DMS153 treated with DMSO at 0.1 percent for 48 hours (cell line): Measurements from ENCODE around the gene AGAP3.

ENCODE experiments used
- DNase-seq: peaks from one replicate; lab custom pipeline; 2025; ENCODE audit not compliant: unreplicated experiment; lab: John Stamatoyannopoulos, UW

The AGAP3 gene

DNA sequence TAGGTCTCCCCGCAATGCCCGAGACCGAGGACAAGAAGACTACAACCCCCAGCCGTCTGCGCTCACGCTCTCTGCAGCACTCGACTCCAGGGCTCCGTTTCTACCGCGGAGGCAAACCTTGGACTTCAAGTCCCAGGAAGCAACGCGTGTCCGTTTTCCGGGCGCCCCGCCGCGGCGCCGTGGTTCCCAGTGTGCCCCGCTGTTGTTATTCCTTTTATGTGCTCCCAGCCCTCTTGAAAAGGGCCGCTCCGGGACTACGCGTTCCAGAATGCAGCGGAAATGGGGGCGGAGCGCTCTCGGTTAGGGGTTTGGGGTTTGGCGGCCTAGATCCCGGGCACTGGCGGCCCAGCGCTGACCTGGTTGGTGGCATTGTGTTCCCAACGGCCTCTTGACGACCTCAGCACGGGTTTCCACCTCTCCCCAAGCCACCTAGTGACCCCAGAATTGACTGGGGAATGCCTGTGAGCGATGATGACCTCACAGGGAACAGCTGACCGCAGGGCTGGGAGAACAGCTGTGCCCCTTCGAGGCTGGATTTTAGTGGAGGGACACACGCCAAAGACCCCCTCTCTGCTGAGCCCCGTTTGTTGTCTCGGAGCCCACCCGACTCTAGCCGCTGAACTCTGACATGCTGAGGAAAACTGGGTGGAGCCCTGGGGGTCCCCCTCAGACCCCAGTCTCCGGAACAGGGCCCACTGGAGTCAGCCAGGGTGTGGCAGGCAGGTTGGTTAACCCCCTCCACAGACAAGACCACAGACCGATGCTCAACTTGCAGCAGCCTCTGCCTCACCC is 28.1 kb upstream of the AGAP3 start:
- peak; percentile 98 for DNase-seq

- no peak for DNase-seq
Measured at GRCh38 chr7:151058781-151059366, 27.4 kb upstream of the AGAP3 start.

DNA sequence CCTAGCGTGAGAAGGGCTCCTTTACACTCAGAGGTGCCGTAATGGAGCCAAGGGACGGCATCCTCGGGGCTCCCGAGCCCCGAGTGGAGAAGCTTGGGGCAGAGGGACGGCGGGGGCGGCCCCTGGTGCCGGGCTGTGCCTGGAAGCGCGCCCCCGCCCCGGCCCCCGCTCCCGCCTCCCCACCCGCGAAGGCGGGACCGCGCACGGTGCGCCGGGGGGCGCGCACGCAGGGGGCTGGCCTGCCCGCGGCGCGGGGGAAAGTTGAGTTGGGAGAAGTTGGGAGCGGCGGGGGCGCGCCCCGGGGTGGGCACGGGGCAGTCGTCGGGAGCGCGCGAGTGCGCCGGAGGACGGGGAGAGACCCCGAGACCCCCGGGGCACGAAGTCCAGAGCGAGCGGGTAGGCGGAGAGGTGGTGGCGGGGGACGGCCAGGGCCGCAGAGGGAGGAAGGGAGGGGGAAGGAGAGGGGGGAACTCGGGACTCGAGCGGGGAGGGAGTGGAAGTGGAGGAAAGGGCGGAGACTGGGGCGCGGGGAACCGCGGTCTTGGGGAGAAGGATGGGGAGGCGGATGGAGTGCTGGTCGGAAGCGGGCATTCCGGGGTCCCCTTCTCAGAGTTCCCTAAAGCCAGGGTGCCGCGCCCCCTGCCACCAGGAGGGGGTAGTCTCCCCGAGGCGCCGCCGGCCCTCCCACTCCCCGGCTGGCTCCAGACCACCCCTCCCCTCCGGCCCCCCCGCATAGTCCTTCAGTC is 26.7 kb upstream of the AGAP3 start, which contains the start of gene SLC4A2:
TSS of gene SLC4A2 (plus strand) at position 223 of the 746 bp plus-strand sequence. CDS start 2,399 bp downstream, outside the sequence.
- DNase-seq = peak; percentile 50

GRCh38 chr7:151060113-151060415 is 26.2 kb upstream of the AGAP3 start:
- no peak for DNase-seq

DNA sequence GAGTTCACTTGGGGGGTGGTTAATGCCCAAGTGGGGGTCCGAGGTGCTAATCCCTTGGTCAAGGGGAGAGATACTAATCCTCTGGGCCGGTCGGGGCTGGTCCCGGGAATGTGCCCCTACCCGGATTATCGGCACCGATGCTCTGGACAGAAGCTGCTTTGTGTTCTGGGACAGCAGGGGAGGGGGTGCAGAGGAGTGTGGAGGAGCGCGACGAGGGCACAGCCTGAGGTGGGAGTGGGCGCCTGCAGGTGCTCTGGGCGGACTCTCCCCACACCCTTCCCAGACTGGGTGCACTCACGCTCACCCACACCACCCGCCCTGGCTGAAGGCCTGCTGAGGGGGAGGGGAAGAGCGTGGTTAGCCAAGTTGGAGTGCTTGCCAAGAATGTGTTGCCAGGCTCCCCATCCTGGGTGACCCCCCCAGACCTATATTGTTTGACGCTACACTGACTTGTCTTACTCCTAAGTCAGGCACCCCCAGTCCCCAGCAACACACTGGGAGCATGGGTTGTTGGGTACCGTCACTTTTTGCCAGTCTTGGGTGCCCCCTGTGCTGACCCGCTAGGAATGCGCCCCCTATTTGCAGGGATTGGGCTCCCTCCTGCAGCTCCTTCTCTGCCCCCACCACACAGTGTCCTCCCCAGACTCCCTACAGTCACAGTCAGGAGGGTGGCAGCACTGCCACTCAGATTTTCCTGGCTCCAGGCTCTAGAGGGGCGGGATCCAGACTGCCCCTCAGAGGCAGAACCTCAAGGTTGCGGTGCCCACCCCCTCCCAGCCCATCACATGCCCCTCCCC is 25.7 kb upstream of the AGAP3 start:
- no peak for DNase-seq

DNA sequence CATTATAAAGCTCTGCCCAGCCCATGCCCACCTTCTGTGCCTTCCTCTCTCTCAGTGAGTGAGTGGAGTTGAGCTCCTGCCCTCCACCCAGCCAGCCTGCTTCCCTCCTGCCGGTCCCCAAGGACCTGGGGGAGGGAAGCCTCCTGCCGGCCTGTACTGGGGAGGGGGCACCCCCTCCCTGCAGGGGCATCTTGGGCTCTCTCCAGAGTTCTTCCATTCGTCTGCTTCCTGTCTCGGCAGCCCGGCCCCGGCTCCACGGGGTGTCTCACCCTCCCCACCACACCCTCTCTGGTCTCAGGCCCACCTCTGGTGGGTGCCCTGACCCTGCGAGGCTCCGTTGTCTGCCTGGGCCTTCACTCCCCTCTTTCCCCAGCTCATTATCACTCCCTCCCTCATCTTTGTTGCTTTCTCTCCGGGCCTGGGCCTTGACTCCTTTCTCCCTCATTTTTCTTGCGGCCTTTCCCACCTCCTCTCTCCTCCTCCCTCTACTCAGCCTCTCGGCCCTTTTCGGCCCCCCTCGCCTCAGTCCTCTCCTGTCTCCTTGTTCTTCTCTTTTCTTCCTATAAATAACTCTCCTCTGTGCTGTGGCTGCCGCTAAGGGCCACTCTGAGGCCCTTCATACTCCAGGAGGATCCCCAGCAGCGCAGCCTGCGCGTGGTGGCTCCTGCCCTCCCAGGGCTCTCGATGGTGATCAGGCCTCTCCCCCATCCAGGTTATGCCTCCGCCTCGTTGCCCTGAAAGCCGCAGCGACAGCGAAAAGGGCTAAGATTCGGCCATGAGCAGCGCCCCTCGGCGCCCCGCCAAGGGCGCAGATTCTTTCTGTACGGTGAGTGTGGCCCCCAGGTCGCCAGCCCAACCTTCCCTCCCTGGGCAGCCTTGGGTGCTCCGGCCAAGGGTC is 24.8 kb upstream of the AGAP3 start:
- no peak for DNase-seq

DNA sequence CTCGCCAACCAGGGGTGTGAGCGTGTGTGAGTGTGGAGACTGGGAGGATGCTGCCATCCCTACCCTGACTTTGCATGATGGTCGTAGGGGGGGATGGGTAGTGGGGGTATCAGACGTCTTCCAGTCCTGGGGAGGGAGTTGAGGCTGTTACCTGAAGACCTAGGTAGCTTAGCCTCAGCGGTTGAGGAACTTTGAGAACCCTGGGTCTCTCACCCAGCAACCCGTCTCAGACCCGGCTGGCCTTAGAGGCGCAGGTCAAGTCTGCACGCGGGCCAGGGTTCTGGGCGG is 24.2 kb upstream of the AGAP3 start:
- DNase-seq = no peak

DNA sequence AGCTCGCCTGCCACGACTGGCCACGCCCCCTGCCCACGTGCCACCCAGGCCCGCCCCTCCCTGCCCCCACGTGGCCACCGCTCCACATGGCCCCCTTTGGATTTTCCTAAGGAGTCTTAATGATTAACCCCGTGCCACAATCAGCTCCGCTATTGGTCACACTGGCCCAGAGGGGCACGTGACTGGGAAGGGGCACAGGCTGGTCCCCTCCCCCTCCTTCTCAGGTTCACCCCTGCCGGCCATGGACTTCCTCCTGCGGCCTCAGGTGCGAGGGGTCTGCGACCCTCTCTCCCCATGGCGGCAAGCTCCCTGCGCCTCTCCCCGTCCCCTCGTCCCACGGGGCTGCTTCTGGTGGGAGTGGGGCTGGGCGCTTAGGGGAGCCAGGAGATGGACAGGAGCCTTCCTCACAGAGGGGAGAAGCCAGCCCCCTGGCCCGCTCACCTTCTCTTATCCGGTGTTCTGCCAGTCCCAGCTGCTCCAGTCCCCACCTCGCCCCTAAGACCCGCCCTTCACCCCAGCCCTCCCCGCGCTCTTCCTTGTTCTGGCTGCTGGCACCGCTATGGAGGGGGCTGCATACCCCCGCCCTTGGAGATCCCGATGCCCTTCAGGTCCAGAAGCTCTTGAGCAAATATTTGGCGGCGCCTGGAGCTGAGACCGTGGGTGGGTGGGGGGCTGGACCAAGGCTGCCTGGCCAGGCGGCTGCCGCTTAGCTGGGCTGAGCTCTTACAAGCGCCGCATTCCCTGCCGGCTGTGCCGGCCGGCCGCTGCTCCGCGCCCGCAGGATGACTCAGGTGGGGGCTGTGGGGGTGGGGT is 23.7 kb upstream of the AGAP3 start:
- no peak for DNase-seq

DNA sequence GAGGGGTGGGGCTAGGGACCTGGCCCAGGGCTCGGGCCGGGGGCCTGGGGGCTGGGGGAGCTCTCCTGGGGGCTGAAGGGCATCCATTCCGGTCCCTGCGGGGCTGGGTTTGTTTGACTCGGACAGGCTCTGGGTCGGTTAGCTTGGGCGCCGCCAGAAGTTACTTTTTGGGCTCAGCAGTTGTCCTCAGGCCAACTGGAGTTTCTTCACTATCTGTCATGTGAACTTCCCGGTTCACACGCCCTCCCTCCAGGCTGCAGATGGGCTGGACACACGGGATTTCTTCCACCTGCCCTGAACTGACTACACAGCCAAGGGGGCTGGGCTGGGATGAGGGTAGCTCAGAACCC is 23.1 kb upstream of the AGAP3 start:
- no peak for DNase-seq

DNA sequence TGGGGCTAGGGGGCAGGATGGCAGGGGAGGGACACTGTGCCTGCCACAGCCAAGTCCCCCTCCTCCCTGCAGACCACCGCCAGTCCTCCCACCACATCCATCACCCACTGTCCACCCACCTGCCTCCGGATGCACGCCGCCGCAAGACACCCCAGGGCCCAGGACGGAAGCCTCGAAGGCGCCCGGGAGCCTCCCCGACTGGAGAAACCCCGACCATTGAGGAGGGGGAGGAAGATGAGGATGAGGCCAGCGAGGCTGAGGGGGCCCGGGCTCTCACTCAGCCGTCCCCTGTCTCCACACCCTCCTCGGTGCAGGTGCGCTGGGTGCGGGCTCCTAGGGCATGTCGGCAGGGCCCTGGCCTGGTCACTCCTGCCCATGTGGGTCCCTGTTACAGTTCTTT is 21.8 kb upstream of the AGAP3 start:
- no peak for DNase-seq

DNA sequence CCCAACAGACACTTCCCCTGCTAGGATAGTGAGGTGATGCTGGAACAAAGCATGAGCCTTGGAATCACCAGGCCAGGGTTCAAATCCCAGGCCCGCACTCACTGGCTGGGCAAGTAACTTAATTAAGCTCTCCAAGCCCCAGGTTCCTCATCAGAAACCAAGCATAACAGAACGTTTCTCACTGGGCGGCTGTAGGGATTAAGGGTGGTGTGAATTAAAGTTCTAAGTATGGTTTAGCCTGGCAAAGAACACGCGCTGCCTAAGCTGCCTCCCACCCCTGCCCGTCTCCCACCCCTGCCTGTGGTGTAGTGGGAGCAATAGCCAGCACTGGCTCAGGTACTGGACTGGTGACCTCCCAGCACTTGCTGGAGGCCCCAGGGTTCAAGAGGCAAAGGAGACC is 21.3 kb upstream of the AGAP3 start:
- no peak for DNase-seq

DNA sequence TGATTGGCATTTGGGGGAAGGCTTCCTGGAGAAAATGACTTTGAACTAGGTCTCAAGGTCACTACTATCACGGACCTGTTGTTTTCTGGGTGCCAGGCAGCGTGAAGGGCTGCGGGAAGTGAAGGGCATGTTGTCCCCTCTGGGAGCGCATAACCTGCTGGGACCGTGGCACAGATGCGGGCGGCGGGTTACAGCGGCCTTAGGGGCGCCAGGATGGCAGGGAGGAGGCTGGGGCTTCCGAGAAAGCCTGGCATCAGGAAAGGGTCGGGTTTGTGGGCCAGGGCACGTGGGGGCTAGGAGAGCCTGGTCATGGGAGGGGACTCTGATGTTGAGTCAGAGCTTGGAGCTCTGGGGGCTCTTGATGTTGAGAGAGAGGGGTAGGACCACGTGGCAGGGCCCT is 20.8 kb upstream of the AGAP3 start:
- DNase-seq = no peak

GRCh38 chr7:151066273-151066974 is 19.9 kb upstream of the AGAP3 start:
- no peak for DNase-seq

- DNase-seq = no peak
Measured at GRCh38 chr7:151068069-151068773, 18.1 kb upstream of the AGAP3 start.

DNA sequence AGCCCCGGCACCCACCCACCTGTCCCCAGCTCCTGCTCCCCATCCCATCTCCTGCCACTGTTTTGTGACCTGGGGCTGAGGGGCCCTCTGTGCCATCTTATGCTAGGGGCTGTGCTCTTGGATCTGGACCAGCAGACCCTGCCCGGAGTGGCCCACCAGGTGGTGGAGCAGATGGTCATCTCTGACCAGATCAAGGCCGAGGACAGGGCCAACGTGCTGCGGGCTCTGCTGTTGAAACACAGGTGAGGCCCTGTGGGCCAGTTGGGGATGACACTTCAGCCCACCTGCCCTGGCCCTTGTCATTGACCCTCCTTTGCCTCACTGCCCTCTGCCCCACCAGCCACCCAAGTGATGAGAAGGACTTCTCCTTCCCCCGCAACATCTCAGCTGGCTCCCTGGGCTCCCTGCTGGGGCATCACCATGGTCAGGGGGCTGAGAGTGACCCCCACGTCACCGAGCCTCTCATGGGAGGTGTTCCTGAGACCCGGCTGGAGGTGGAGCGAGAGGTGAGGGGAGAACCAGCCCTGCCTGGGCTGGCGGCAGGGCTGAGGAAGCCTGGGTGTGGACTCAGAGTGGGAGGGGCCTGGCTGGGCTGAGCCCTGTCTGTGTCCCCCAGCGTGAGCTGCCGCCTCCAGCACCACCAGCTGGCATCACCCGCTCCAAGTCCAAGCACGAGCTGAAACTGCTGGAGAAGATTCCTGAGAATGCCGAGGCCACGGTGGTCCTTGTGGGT is 16.3 kb upstream of the AGAP3 start:
- DNase-seq = no peak

GRCh38 chr7:151070574-151070960 is 15.7 kb upstream of the AGAP3 start:
- DNase-seq = no peak

GRCh38 chr7:151071032-151071866 is 15.0 kb upstream of the AGAP3 start:
- DNase-seq = no peak
